GM12873 (cell line): ENCODE data around the gene EIF5B.
"Not testable (repeated sequence)": the region's sequence is repeated elsewhere in the genome, so short reads cannot be mapped to it uniquely, and the experiment has no call there.

Experiments
- TF ChIP-seq, protein P1 (sequence below): IDR thresholded peaks from 2 replicates; pipeline ENCODE4 v1.5.1; 2012; ENCODE audit warnings: low read depth, mild to moderate bottlenecking, moderate library complexity, low read length, control low read depth; ENCODE audit not compliant: insufficient read depth; ENCODE audit errors: missing control alignments

Gene EIF5B, protein sequence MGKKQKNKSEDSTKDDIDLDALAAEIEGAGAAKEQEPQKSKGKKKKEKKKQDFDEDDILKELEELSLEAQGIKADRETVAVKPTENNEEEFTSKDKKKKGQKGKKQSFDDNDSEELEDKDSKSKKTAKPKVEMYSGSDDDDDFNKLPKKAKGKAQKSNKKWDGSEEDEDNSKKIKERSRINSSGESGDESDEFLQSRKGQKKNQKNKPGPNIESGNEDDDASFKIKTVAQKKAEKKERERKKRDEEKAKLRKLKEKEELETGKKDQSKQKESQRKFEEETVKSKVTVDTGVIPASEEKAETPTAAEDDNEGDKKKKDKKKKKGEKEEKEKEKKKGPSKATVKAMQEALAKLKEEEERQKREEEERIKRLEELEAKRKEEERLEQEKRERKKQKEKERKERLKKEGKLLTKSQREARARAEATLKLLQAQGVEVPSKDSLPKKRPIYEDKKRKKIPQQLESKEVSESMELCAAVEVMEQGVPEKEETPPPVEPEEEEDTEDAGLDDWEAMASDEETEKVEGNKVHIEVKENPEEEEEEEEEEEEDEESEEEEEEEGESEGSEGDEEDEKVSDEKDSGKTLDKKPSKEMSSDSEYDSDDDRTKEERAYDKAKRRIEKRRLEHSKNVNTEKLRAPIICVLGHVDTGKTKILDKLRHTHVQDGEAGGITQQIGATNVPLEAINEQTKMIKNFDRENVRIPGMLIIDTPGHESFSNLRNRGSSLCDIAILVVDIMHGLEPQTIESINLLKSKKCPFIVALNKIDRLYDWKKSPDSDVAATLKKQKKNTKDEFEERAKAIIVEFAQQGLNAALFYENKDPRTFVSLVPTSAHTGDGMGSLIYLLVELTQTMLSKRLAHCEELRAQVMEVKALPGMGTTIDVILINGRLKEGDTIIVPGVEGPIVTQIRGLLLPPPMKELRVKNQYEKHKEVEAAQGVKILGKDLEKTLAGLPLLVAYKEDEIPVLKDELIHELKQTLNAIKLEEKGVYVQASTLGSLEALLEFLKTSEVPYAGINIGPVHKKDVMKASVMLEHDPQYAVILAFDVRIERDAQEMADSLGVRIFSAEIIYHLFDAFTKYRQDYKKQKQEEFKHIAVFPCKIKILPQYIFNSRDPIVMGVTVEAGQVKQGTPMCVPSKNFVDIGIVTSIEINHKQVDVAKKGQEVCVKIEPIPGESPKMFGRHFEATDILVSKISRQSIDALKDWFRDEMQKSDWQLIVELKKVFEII

DNA sequence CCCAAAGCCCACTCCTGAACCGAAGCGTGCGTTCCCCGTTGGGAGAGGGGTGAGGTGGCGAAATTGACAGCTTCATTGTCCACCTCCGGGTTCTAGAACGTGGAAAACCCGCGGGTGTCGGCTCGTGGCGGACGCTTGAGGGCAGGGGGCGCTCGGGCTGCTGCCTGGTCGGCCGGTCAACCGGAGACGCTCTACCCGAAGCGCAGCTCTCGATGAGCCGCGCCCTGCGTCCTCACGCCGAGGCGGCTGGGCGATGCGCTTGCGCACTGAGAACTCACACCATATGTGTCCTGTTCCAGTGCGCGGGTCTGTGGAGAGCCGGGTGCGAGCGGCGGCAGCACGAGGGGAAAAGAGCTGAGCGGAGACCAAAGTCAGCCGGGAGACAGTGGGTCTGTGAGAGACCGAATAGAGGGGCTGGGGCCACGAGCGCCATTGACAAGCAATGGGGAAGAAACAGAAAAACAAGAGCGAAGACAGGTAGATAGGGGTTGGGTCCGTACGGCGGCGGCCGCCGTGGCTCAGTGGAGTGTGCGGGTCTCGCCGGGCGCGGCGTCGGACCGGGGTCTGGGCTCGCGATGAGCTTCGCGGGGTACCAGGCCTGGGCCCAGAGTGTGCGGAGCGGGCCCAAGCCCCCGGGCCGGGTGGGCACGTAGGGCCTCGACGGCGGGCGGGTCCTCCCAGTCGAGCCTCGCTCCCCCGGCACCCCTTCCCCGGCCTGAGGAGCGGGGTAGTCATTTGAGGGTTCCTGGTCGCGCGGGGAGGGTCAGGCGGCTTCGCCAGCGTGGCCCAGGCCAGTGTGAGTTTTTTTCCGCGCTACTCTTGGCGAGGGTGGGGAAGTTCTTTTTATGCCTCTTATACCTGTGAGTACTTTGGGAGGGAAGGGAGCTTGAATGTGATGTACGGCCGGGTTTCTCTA, at the start of gene EIF5B:
TSS of gene EIF5B (plus strand) at position 277 of the 916 bp plus-strand sequence. CDS start at position 443, 166 bp downstream.
- TF ChIP-seq, protein P1, sequence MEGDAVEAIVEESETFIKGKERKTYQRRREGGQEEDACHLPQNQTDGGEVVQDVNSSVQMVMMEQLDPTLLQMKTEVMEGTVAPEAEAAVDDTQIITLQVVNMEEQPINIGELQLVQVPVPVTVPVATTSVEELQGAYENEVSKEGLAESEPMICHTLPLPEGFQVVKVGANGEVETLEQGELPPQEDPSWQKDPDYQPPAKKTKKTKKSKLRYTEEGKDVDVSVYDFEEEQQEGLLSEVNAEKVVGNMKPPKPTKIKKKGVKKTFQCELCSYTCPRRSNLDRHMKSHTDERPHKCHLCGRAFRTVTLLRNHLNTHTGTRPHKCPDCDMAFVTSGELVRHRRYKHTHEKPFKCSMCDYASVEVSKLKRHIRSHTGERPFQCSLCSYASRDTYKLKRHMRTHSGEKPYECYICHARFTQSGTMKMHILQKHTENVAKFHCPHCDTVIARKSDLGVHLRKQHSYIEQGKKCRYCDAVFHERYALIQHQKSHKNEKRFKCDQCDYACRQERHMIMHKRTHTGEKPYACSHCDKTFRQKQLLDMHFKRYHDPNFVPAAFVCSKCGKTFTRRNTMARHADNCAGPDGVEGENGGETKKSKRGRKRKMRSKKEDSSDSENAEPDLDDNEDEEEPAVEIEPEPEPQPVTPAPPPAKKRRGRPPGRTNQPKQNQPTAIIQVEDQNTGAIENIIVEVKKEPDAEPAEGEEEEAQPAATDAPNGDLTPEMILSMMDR, result peak; percentile 65

DNA sequence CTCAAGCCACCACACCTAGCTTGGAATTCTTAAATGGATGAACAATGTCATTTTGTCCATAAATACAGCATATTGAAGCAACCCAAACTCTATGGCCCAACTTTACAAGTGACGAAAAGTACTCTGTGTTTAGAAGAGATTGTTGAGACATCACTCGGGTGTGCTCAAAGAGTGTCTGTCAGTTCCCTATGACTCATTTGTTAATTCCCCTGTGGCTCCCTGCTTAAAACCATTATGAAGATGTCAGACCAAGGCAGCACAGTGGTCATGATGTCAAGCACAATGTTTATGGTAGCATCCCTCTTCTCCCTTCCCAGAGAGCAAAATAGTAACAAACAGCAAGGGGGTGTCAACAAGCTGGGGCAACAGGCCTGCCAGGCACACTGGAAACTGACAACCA, 39.2 kb upstream of the EIF5B start:
- TF ChIP-seq, protein P1, result no peak

DNA sequence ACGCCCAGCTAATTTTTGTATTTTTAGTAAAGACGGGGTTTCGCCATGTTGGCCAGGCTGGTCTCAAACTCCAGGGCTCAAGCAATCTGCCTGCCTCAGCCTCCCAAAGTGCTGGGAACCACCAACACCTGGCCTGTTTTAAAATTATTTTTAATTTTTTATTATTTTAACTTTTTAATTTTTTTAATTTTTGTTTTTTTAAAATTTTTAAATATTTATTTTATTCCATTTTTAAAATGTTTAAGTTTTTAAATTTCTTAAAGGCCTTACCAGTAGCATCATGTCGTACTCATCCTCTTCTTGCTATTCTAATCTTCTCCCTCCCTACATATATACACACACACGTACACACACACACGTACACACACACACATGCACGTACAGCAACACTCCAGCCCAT, 37.6 kb upstream of the EIF5B start:
- TF ChIP-seq, protein P1, result no peak

DNA sequence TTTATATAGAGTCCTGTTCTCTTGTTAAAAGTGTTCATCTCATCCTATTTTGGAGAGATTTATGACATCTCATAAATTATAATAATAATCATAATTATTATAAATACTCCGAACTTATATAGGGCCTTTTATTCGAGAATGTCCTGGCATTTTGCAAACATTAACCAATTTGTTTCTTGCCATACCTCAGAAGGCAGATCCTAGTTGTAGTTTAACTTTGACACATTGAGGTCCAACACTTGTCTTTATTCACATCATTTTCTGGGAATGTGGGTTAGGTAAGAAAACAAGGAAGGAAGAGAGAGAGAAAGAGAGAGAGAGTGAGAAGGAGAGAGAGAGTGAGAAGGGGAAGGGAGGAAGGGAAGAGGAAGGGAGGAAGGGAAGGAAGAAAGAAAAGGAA, 36.1 kb upstream of the EIF5B start, which contains the start of gene LYG1:
TSS of gene LYG1 (minus strand) at position 101 of the 400 bp plus-strand sequence. CDS start 5,527 bp downstream, outside the sequence.
- TF ChIP-seq, protein P1, result not testable (repeated sequence)

DNA sequence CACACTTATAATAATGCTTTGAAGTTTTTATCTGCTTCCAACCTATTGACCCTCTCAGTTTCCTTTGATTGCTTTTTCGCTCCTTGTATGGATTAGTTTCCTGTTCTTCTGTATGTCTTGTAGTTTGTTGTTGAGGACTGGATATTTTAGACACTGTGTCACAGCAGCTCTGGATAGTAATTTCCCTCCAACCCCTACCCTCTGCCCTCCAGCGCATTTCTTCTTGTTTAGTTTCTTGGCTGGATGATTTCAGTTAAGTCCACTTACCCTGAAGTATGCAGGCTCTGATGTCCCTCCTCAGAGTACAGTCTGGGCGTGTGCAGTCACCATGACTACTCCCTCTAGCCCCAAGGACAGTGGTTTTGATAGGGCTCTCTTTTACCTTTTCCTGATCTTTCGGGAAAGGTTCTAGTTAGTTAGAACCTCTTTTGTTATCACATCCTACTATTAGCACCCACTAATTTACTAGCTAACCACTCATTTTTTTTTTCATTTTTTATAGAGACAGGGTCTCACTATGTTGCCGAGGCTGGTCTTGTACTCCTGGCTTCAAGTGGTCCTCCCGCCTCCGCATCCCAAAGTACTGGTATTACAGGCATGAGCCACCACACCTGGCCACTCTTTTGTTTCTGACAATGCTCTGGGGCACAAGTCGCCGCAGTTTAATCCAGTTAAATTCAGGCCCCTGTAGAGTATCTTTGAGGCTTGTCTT, 19.9 kb upstream of the EIF5B start:
- TF ChIP-seq, protein P1, result no peak

DNA sequence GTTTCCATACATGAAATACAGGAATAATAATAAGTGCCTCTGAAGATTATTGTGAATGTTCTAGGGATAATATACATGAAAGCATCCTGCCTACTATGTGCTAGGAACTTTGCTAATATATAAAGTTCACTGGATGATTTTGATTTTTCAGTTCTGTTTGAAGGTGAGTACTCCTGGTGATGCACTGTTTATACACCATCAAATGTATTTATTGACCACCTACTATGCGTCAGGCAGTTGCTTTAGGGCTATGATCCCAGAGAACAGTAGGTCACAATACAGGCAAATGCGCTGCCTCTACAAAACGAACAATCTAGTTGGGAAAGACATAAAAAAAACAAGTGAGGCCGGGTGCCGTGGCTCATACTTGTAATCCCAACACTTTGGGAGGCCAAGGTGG, 11.8 kb upstream of the EIF5B start:
- TF ChIP-seq, protein P1, result no peak
